HEK293 (cell line): ENCODE measurements around the gene ELL2.

Experiments
- EGR2 ChIP-seq: fragments of 450-650 bp; formaldehyde crosslinking; IDR thresholded peaks from 2 replicates; pipeline ENCODE4 v1.5.1; 2016; ENCODE audit warnings: low read depth, missing biosample characterization, missing genetic modification characterization
- GLI4 ChIP-seq: fragments of 450-650 bp; formaldehyde crosslinking; IDR thresholded peaks from 2 replicates; pipeline ENCODE4 v1.5.1; 2016; ENCODE audit warnings: missing biosample characterization, missing genetic modification characterization
- HOXA7 ChIP-seq: sonication (generic); formaldehyde crosslinking; IDR thresholded peaks from 2 replicates; pipeline ENCODE4 v1.8.1; 2022; ENCODE audit warnings: missing genetic modification reagents, borderline replicate concordance
- RBAK ChIP-seq: fragments of 450-650 bp; formaldehyde crosslinking; IDR thresholded peaks from 2 replicates; pipeline ENCODE4 v1.5.1; 2016; ENCODE audit warnings: missing biosample characterization, missing genetic modification characterization
- WT1 ChIP-seq: fragments of 450-650 bp; formaldehyde crosslinking; IDR thresholded peaks from 2 replicates; pipeline ENCODE4 v1.5.1; 2016; ENCODE audit warnings: missing biosample characterization, missing genetic modification characterization
- ZBTB21 ChIP-seq: fragments of 450-650 bp; formaldehyde crosslinking; IDR thresholded peaks from 2 replicates; pipeline ENCODE4 v1.5.1; 2017; ENCODE audit warnings: missing biosample characterization, missing genetic modification characterization
- ZBTB8A ChIP-seq: fragments of 450-650 bp; formaldehyde crosslinking; IDR thresholded peaks from 2 replicates; pipeline ENCODE4 v1.5.1; 2016; ENCODE audit warnings: missing biosample characterization, missing genetic modification characterization
- ZIC2 ChIP-seq: fragments of 450-650 bp; formaldehyde crosslinking; IDR thresholded peaks from 2 replicates; pipeline ENCODE4 v1.5.1; 2016; ENCODE audit warnings: missing biosample characterization, missing genetic modification characterization
- ZNF138 ChIP-seq: fragments of 450-650 bp; formaldehyde crosslinking; IDR thresholded peaks from 2 replicates; pipeline ENCODE4 v1.5.1; 2016; ENCODE audit warnings: missing biosample characterization, missing genetic modification characterization, borderline replicate concordance
- ZNF223 ChIP-seq: fragments of 450-650 bp; formaldehyde crosslinking; IDR thresholded peaks from 2 replicates; pipeline ENCODE4 v1.5.1; 2016; ENCODE audit warnings: missing biosample characterization, missing genetic modification characterization
- ZNF248 ChIP-seq: fragments of 450-650 bp; formaldehyde crosslinking; IDR thresholded peaks from 2 replicates; pipeline ENCODE4 v1.5.1; 2017; ENCODE audit warnings: missing biosample characterization, missing genetic modification characterization
- ZNF302 ChIP-seq: fragments of 450-650 bp; formaldehyde crosslinking; IDR thresholded peaks from 2 replicates; pipeline ENCODE4 v1.5.1; 2016; ENCODE audit warnings: missing biosample characterization, missing genetic modification characterization, low read depth
- ZNF350 ChIP-seq: fragments of 450-650 bp; formaldehyde crosslinking; IDR thresholded peaks from 2 replicates; pipeline ENCODE4 v1.5.0; 2017; ENCODE audit warnings: missing biosample characterization, mild to moderate bottlenecking, missing genetic modification characterization
- ZNF426 ChIP-seq: fragments of 450-650 bp; formaldehyde crosslinking; IDR thresholded peaks from 2 replicates; pipeline ENCODE4 v1.5.1; 2017; ENCODE audit warnings: missing biosample characterization, missing genetic modification characterization, mild to moderate bottlenecking, inconsistent platforms, moderate library complexity
- ZNF501 ChIP-seq: fragments of 450-650 bp; formaldehyde crosslinking; IDR thresholded peaks from 2 replicates; pipeline ENCODE4 v1.5.1; 2016; ENCODE audit warnings: missing biosample characterization, missing genetic modification characterization
- ZNF585B ChIP-seq: fragments of 450-650 bp; formaldehyde crosslinking; IDR thresholded peaks from 2 replicates; pipeline ENCODE4 v1.5.1; 2016; ENCODE audit warnings: missing biosample characterization, missing genetic modification characterization
- ZNF626 ChIP-seq: fragments of 450-650 bp; sonication (Bioruptor Pico); formaldehyde crosslinking; IDR thresholded peaks from 2 replicates; pipeline ENCODE4 v1.5.1; 2018; ENCODE audit warnings: missing biosample characterization, missing genetic modification characterization, inconsistent platforms
- ZNF654 ChIP-seq: fragments of 450-650 bp; formaldehyde crosslinking; IDR thresholded peaks from 2 replicates; pipeline ENCODE4 v1.5.1; 2016; ENCODE audit warnings: low read depth, missing biosample characterization, missing genetic modification characterization
- ZNF777 ChIP-seq: fragments of 450-650 bp; formaldehyde crosslinking; IDR thresholded peaks from 2 replicates; pipeline ENCODE4 v1.5.1; 2017; ENCODE audit warnings: missing biosample characterization, missing genetic modification characterization, borderline replicate concordance
- ZNF791 ChIP-seq: fragments of 450-650 bp; formaldehyde crosslinking; IDR thresholded peaks from 2 replicates; pipeline ENCODE4 v1.5.1; 2016; ENCODE audit warnings: missing biosample characterization, missing genetic modification characterization
- ZXDB ChIP-seq: fragments of 450-650 bp; formaldehyde crosslinking; IDR thresholded peaks from 2 replicates; pipeline ENCODE4 v1.5.1; 2016; ENCODE audit warnings: missing biosample characterization, missing genetic modification characterization
- TF ChIP-seq, protein P1 (sequence below): fragments of 450-650 bp; formaldehyde crosslinking; IDR thresholded peaks from 2 replicates; pipeline ENCODE4 v1.5.0; 2017; ENCODE audit warnings: missing biosample characterization, missing genetic modification characterization, borderline replicate concordance
- TF ChIP-seq, protein P2 (sequence below): fragments of 450-650 bp; formaldehyde crosslinking; IDR thresholded peaks from 2 replicates; pipeline ENCODE4 v1.5.1; 2016; ENCODE audit warnings: missing biosample characterization, missing genetic modification characterization
- TF ChIP-seq, protein P3 (sequence below): fragments of 450-650 bp; formaldehyde crosslinking; IDR thresholded peaks from 2 replicates; pipeline ENCODE4 v1.5.1; 2016; ENCODE audit warnings: missing biosample characterization, missing genetic modification characterization
- TF ChIP-seq, protein P4 (sequence below): fragments of 450-650 bp; formaldehyde crosslinking; IDR thresholded peaks from 2 replicates; pipeline ENCODE4 v1.5.1; 2016; ENCODE audit warnings: missing biosample characterization, missing genetic modification characterization
- TF ChIP-seq, protein P5 (sequence below): fragments of 450-650 bp; formaldehyde crosslinking; IDR thresholded peaks from 2 replicates; pipeline ENCODE4 v1.5.1; 2016; ENCODE audit warnings: missing biosample characterization, missing genetic modification characterization
- TF ChIP-seq, protein P6 (sequence below): sonication (generic); formaldehyde crosslinking; IDR thresholded peaks from 2 replicates; pipeline ENCODE4 v1.8.1; 2022; ENCODE audit warnings: mild to moderate bottlenecking, moderate library complexity, missing genetic modification reagents
- TF ChIP-seq, protein P7 (sequence below): fragments of 450-650 bp; formaldehyde crosslinking; optimal IDR thresholded peaks from 2 replicates; pipeline ENCODE3; 2016; ENCODE audit warnings: missing biosample characterization, mild to moderate bottlenecking, missing genetic modification characterization

ELL2 gene

DNA sequence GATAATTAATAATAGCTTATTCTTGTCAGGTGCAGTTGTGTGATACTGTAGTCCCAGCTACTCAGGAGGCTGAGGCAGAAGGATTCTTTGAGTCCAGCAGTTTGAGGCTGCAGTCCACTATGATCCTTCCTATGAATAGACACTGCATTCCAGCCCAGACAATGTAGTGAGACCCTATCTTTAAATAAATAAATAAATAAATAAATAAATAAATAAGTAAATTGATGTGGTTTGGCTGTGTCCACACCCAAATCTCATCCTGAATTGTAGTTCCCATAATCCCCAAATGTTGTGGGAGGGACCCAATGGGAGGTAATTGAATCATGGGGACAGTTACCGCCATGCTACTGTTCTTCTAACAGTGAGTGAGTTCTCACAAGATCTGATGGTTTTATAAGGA lies 5.6 kb upstream of the ELL2 start (continued):
- TF ChIP-seq, protein P1, sequence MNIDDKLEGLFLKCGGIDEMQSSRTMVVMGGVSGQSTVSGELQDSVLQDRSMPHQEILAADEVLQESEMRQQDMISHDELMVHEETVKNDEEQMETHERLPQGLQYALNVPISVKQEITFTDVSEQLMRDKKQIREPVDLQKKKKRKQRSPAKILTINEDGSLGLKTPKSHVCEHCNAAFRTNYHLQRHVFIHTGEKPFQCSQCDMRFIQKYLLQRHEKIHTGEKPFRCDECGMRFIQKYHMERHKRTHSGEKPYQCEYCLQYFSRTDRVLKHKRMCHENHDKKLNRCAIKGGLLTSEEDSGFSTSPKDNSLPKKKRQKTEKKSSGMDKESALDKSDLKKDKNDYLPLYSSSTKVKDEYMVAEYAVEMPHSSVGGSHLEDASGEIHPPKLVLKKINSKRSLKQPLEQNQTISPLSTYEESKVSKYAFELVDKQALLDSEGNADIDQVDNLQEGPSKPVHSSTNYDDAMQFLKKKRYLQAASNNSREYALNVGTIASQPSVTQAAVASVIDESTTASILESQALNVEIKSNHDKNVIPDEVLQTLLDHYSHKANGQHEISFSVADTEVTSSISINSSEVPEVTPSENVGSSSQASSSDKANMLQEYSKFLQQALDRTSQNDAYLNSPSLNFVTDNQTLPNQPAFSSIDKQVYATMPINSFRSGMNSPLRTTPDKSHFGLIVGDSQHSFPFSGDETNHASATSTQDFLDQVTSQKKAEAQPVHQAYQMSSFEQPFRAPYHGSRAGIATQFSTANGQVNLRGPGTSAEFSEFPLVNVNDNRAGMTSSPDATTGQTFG (tag by site-specific recombination), result no peak
- TF ChIP-seq ZIC2 (tag by site-specific recombination) (no peak), ZNF426 (peak; percentile 78), EGR2 (no peak), ZNF248 (no peak), ZXDB (tag by site-specific recombination) (peak; percentile 58), ZNF302 (tag by site-specific recombination) (no peak), HOXA7 (CRISPR knock-in tag) (no peak), ZNF585B (tag by site-specific recombination) (no peak), WT1 (tag by site-specific recombination) (no peak), ZNF626 (tag by site-specific recombination) (no peak), ZNF791 (tag by site-specific recombination) (no peak), ZNF654 (tag by site-specific recombination) (peak; percentile 21; the same call in 1 of the 2 replicates), ZNF223 (no peak), ZBTB8A (peak; percentile 48; the same call in 1 of the 2 replicates), GLI4 (tag by site-specific recombination) (no peak), ZNF501 (tag by site-specific recombination) (no peak), ZNF350 (tag by site-specific recombination) (no peak), ZNF138 (no peak), ZBTB21 (tag by site-specific recombination) (peak; percentile 40; the same call in 1 of the 2 replicates), ZNF777 (tag by site-specific recombination) (no peak), RBAK (tag by site-specific recombination) (0 out of 2 replicates have a peak, but pooled peaks have one; percentile 31)
- TF ChIP-seq, protein P2, sequence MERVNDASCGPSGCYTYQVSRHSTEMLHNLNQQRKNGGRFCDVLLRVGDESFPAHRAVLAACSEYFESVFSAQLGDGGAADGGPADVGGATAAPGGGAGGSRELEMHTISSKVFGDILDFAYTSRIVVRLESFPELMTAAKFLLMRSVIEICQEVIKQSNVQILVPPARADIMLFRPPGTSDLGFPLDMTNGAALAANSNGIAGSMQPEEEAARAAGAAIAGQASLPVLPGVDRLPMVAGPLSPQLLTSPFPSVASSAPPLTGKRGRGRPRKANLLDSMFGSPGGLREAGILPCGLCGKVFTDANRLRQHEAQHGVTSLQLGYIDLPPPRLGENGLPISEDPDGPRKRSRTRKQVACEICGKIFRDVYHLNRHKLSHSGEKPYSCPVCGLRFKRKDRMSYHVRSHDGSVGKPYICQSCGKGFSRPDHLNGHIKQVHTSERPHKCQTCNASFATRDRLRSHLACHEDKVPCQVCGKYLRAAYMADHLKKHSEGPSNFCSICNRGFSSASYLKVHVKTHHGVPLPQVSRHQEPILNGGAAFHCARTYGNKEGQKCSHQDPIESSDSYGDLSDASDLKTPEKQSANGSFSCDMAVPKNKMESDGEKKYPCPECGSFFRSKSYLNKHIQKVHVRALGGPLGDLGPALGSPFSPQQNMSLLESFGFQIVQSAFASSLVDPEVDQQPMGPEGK (tag by site-specific recombination), result no peak
- TF ChIP-seq, protein P3, sequence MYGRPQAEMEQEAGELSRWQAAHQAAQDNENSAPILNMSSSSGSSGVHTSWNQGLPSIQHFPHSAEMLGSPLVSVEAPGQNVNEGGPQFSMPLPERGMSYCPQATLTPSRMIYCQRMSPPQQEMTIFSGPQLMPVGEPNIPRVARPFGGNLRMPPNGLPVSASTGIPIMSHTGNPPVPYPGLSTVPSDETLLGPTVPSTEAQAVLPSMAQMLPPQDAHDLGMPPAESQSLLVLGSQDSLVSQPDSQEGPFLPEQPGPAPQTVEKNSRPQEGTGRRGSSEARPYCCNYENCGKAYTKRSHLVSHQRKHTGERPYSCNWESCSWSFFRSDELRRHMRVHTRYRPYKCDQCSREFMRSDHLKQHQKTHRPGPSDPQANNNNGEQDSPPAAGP (tag by site-specific recombination), result no peak
- TF ChIP-seq, protein P4, sequence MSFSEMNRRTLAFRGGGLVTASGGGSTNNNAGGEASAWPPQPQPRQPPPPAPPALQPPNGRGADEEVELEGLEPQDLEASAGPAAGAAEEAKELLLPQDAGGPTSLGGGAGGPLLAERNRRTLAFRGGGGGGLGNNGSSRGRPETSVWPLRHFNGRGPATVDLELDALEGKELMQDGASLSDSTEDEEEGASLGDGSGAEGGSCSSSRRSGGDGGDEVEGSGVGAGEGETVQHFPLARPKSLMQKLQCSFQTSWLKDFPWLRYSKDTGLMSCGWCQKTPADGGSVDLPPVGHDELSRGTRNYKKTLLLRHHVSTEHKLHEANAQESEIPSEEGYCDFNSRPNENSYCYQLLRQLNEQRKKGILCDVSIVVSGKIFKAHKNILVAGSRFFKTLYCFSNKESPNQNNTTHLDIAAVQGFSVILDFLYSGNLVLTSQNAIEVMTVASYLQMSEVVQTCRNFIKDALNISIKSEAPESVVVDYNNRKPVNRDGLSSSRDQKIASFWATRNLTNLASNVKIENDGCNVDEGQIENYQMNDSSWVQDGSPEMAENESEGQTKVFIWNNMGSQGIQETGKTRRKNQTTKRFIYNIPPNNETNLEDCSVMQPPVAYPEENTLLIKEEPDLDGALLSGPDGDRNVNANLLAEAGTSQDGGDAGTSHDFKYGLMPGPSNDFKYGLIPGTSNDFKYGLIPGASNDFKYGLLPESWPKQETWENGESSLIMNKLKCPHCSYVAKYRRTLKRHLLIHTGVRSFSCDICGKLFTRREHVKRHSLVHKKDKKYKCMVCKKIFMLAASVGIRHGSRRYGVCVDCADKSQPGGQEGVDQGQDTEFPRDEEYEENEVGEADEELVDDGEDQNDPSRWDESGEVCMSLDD (tag by site-specific recombination), result no peak
- TF ChIP-seq, protein P5, sequence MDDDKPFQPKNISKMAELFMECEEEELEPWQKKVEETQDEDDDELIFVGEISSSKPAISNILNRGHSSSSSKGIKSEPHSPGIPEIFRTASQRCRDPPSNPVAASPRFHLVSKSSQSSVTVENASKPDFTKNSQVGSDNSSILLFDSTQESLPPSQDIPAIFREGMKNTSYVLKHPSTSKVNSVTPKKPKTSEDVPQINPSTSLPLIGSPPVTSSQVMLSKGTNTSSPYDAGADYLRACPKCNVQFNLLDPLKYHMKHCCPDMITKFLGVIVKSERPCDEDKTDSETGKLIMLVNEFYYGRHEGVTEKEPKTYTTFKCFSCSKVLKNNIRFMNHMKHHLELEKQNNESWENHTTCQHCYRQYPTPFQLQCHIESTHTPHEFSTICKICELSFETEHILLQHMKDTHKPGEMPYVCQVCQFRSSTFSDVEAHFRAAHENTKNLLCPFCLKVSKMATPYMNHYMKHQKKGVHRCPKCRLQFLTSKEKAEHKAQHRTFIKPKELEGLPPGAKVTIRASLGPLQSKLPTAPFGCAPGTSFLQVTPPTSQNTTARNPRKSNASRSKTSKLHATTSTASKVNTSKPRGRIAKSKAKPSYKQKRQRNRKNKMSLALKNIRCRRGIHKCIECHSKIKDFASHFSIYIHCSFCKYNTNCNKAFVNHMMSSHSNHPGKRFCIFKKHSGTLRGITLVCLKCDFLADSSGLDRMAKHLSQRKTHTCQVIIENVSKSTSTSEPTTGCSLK, result no peak
- TF ChIP-seq, protein P6, sequence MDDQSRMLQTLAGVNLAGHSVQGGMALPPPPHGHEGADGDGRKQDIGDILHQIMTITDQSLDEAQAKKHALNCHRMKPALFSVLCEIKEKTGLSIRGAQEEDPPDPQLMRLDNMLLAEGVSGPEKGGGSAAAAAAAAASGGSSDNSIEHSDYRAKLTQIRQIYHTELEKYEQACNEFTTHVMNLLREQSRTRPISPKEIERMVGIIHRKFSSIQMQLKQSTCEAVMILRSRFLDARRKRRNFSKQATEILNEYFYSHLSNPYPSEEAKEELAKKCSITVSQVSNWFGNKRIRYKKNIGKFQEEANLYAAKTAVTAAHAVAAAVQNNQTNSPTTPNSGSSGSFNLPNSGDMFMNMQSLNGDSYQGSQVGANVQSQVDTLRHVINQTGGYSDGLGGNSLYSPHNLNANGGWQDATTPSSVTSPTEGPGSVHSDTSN, result no peak
- TF ChIP-seq, protein P7, sequence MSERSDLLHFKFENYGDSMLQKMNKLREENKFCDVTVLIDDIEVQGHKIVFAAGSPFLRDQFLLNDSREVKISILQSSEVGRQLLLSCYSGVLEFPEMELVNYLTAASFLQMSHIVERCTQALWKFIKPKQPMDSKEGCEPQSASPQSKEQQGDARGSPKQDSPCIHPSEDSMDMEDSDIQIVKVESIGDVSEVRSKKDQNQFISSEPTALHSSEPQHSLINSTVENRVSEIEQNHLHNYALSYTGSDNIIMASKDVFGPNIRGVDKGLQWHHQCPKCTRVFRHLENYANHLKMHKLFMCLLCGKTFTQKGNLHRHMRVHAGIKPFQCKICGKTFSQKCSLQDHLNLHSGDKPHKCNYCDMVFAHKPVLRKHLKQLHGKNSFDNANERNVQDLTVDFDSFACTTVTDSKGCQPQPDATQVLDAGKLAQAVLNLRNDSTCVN (tag by site-specific recombination), result no peak
